Measurements from ENCODE around the gene SCYL3. TPM values are rescaled to one million over a fixed set of nuclear protein-coding genes. Genes with fewer than 3 reads are reported as not detected.

The SCYL3 gene
- total RNA-seq, 1 donor from 2014 or later: 5.6 TPM

DNA sequence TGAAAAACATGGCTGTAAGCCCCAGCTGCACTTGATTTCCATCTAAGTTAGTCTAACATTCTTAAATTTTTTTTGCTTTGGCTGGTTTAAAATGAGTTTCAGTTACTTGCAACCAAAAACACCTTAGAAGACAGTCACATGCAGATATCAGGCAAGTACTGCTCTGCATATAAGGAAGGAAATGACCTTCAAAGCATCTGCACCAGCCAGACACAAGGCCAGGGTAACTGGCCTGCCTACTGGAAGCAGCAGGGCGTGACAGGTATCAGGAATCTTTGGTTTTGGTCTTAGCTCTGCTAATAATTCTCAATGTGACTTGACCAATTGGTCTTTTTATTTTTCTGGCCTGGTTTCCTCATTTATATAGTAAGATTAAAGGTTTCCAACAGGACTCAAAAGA lies 33.5 kb downstream of the SCYL3 start:
- Histone ChIP-seq H3K36me3 (peaks cover 92% of the 10 kb centered on the region), H3K4me1 (no peaks in the 10 kb centered on the region), H3K27ac (replicated peaks) (no peak overlapping the region), H3K4me3 (no peak overlapping the region), H3K27me3 (ENCODE audit: low read depth) (no peaks in the 10 kb centered on the region), H3K9me3 (replicated peaks) (no peaks in the 10 kb centered on the region)
- intact Hi-C loops (cut with micrococcal nuclease): no loop called here
- DNase-seq: no peak
- TF ChIP-seq, protein P1, sequence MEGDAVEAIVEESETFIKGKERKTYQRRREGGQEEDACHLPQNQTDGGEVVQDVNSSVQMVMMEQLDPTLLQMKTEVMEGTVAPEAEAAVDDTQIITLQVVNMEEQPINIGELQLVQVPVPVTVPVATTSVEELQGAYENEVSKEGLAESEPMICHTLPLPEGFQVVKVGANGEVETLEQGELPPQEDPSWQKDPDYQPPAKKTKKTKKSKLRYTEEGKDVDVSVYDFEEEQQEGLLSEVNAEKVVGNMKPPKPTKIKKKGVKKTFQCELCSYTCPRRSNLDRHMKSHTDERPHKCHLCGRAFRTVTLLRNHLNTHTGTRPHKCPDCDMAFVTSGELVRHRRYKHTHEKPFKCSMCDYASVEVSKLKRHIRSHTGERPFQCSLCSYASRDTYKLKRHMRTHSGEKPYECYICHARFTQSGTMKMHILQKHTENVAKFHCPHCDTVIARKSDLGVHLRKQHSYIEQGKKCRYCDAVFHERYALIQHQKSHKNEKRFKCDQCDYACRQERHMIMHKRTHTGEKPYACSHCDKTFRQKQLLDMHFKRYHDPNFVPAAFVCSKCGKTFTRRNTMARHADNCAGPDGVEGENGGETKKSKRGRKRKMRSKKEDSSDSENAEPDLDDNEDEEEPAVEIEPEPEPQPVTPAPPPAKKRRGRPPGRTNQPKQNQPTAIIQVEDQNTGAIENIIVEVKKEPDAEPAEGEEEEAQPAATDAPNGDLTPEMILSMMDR (IDR thresholded peaks at IDR 0.05; ENCODE audit: borderline replicate concordance): no peak

DNA sequence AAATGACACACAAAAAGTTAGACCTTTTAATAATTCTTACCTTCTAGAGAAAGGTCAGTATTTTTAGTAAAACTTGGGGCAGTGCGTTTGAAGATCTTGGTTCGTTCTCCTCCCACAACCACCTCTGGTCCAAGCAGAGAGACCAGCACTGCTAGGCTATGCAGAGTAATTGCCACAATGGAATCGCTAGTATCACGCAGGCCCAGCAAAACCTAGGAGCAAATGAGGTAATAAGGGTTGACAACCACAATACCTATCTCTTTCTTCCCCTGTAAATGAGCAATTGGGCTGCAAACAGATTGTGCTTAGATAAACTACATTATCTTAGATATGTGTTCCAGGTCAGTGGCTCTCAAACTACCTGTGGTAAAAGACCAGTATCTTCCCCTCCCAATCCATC lies 34.7 kb downstream of the SCYL3 start:
- no peak for DNase-seq
- no peak overlapping the region for H3K4me3 ChIP-seq
- intact Hi-C loops (cut with micrococcal nuclease): no loop called here
- peaks cover 92% of the 10 kb centered on the region for H3K36me3 ChIP-seq
- H3K27ac ChIP-seq (replicated peaks): no peak overlapping the region
- TF ChIP-seq, protein P1 (IDR thresholded peaks at IDR 0.05; ENCODE audit: borderline replicate concordance): no peak
- no peaks in the 10 kb centered on the region for H3K9me3 ChIP-seq (replicated peaks)
- no peaks in the 10 kb centered on the region for H3K27me3 ChIP-seq (ENCODE audit: low read depth)
- H3K4me1 ChIP-seq: no peaks in the 10 kb centered on the region

DNA sequence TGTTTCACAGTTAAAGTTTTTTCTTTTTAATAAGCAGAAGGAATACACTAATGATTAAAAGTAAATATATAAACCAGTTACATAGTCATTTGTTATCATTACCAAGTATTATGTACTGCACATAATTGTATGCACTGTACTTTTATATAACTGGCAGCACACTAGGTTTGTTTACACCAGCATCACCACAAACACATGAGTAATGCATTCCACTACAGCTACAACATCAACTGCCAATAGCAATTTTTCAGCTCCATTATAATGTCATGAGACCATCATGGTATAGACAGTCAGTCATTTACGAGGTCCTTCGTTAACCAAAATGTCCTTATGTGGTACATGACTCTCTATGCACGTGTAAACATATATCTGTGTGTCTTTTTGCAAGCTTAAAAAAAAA lies 35.2 kb downstream of the SCYL3 start:
- no peaks in the 10 kb centered on the region for H3K9me3 ChIP-seq (replicated peaks)
- TF ChIP-seq, protein P1 (IDR thresholded peaks at IDR 0.05; ENCODE audit: borderline replicate concordance): no peak
- H3K4me3 ChIP-seq: no peak overlapping the region
- no peak for DNase-seq
- H3K27me3 ChIP-seq (ENCODE audit: low read depth): no peaks in the 10 kb centered on the region
- no peaks in the 10 kb centered on the region for H3K4me1 ChIP-seq
- intact Hi-C loops (cut with micrococcal nuclease): no loop called here
- H3K27ac ChIP-seq (replicated peaks): no peak overlapping the region
- peaks cover 92% of the 10 kb centered on the region for H3K36me3 ChIP-seq

DNA sequence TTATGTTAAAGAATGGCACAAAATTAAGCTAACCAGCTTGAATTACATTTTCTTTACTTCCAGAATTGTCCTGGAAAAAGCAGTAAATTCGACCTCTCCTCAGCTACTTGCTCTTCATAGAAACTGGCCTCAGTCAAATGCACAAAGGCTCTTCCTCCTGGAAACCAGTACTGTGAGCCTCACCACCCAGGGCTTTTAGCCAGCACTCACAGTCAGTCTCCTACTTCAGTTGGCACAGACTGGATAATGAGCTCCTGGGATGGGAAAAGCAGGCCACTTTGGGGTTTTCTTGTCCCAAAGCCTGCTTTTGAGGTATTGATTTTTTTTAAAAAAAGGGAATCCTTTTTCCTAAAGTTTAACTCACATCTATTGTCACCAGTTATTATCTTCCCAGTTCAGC lies 40.4 kb downstream of the SCYL3 start:
- Histone ChIP-seq H3K36me3 (peaks cover 82% of the 10 kb centered on the region), H3K4me1 (peaks cover 10% of the 10 kb centered on the region)

DNA sequence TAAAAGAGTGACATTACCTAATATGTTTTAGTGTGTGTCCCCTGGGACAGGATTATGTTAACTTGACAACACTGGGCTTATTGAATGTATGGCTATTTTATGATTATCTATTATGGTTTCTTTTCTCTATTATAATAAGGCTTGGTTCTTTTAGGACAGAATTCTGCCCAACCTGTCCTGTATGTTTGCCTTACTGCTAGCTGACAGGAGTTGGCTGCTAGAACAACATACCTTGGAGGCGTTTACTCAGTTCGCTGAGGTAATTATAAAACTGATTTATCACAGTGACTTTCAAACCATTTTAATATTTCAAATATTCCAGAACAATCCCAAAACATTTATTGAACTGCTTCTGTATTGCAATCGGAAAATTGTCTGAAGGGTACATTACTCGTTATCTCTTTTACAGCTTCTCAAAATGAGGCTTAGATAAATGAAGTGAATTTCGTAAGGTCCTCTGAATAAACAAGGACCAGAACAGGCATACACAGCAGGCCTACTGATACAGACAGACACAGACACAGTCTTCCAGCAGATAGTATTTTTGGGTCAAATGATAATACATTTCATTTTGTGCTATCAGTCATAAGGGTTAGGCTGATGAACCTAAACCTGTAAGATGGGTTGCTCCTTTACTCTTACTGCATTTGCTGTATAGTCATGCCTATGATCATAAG lies 44.2 kb downstream of the SCYL3 start:
- Histone ChIP-seq H3K9me3 (replicated peaks) (no peaks in the 10 kb centered on the region), H3K4me1 (peaks cover 10% of the 10 kb centered on the region), H3K4me3 (no peak overlapping the region), H3K27me3 (ENCODE audit: low read depth) (no peaks in the 10 kb centered on the region), H3K36me3 (peaks cover 69% of the 10 kb centered on the region), H3K27ac (replicated peaks) (no peak overlapping the region)
- no peak for DNase-seq
- TF ChIP-seq, protein P1 (IDR thresholded peaks at IDR 0.05; ENCODE audit: borderline replicate concordance): no peak
- intact Hi-C loops (cut with micrococcal nuclease): no loop called here

More for the DNA sequence above, 40.4 kb downstream of the SCYL3 start:
- TF ChIP-seq, protein P1 (IDR thresholded peaks at IDR 0.05; ENCODE audit: borderline replicate concordance): no peak
- intact Hi-C loops (cut with micrococcal nuclease): no loop called here
- H3K27ac ChIP-seq (replicated peaks): no peak overlapping the region
- no peak overlapping the region for H3K4me3 ChIP-seq
- H3K27me3 ChIP-seq (ENCODE audit: low read depth): no peaks in the 10 kb centered on the region
- no peak for DNase-seq
- no peaks in the 10 kb centered on the region for H3K9me3 ChIP-seq (replicated peaks)

Data from left ventricle myocardium inferior (tissue), 1 donor.